Heart right ventricle (tissue), 16 donors: ENCODE results near the gene GRM5. TPM values are rescaled to one million over a fixed set of nuclear protein-coding genes. Genes with fewer than 3 reads are reported as not detected.
"Not testable (repeated sequence)": the region's sequence is repeated elsewhere in the genome, so short reads cannot be mapped to it uniquely, and the experiment has no call there.

Experiments used
- ATAC-seq, 8 donors: fragments of 200-7000 bp; cut with Tn5 transposase; one replicate each; pipeline ENCODE4 v1.9.1; 2020; ENCODE audit warnings: mild to moderate bottlenecking in 8 of 8, moderate library complexity in 8 of 8, moderate number of reproducible peaks in 1 of 8
- DNase-seq, 2 donors: peaks; one replicate each; pipeline ENCODE4 v3.0.0-alpha.2; 2020
- H3K27ac ChIP-seq, 10 donors: fragments of 200-600 bp; sonication (generic) in 2 of 10; one replicate each; pipeline versions ENCODE4 v1.5.0 to v1.8.0; 2020 to 2022; ENCODE audit warnings: mild to moderate bottlenecking in 3 of 10
- H3K27me3 ChIP-seq, 7 donors: fragments of 200-600 bp; one replicate each; pipeline ENCODE4 v1.8.0; 2021 to 2022; ENCODE audit warnings: mild to moderate bottlenecking in 2 of 7
- H3K36me3 ChIP-seq, 9 donors: fragments of 200-600 bp; sonication (generic) in 1 of 9; one replicate each; pipeline versions ENCODE4 v1.5.0 to v1.8.0; 2020 to 2022; ENCODE audit warnings: mild to moderate bottlenecking in 2 of 9
- H3K4me1 ChIP-seq, 9 donors: fragments of 200-600 bp; sonication (generic) in 1 of 9; one replicate each; pipeline versions ENCODE4 v1.5.0 to v1.8.0; 2020 to 2022; ENCODE audit warnings: mild to moderate bottlenecking in 4 of 9
- H3K4me3 ChIP-seq, 10 donors: fragments of 200-600 bp; sonication (generic) in 2 of 10; one replicate each; pipeline versions ENCODE4 v1.5.0 to v1.8.0; 2020 to 2022; ENCODE audit warnings: mild to moderate bottlenecking in 7 of 10, moderate library complexity in 2 of 10
- H3K9me3 ChIP-seq, 11 donors: fragments of 200-600 bp in 10 of 11; sonication (generic) in 2 of 11; one replicate each; pipeline versions ENCODE4 v1.5.0 to v1.8.0; 2013 to 2022; ENCODE audit warnings: mild to moderate bottlenecking in 2 of 11, control low read depth in 1 of 11, moderate library complexity in 1 of 11
- CTCF ChIP-seq, 9 donors: fragments of 200-600 bp; sonication (generic) in 2 of 9; IDR thresholded peaks; one replicate each; pipeline versions ENCODE4 v1.5.0 to v1.8.0; 2021 to 2022; ENCODE audit warnings: antibody characterized with exemption in 9 of 9, mild to moderate bottlenecking in 5 of 9, moderate library complexity in 1 of 9
- WGBS, 2 donors: extraction: QIAGEN DNeasy Blood & Tissue Kit; methylation state at CpG; one replicate each; pipeline ENCODE4 v1.1.7; 2013; ENCODE audit warnings: inconsistent platforms in 1 of 2; 5-methylcytosine and 5-hydroxymethylcytosine counted together
- intact Hi-C, 10 donors: fragments of 100-400 bp; cut with DNase I; formaldehyde crosslinking; loops; one replicate each; pipeline versions ENCODE4 v1.11.1 to v1.14.2; 2022
- polyA plus RNA-seq, 2 donors: library from polyadenylated mRNA; stranded (reverse); fragments of 200-250 nt; gene quantifications; one replicate each; pipeline ENCODE4 v1.2.3, GENCODE V29; 2013
- total RNA-seq, 10 donors: library from RNA; stranded (reverse); fragmentation: NEBNext Ultra II Directional in 3 of 10; extraction: Animal tissue kit (Norgen Biotek cat#: 25700) in 3 of 10; gene quantifications; one replicate each; pipeline versions ENCODE4 v1.2.1 to v1.2.4, GENCODE V29; 2021 to 2023
- donor health status: Arrhythmogenic right ventricular cardiomyopathy.
- donor health status: ischemic (EF 13 %, LVEDD 7.1; RV severe dilation, severe dysfunction).
- donor health status: healthy with polysubstance abuse.
- donor health status: DM: no; HTN: yes; CAD: no.
- donor health status: DM: no; HTN: no; CAD: no.
- donor health status: ischemic (EF 25% LVEDD 6.9; RV normal size, moderate dysfunction).
- donor health status: ischemic (EF 25% LVEDD 5.7; RV mildly dilated, moderate dysfunction).
- donor health status: healthy.
- donor health status: DM: yes; HTN: yes; CAD: no.
- donor health status: Ischemic cardiomyopathy.
- donor health status: ischemic (EF 35%, LVEDD 5.7; RV mildly dilated, moderate dysfunction).
- donor health status: nonischemic (EF 11% LVEDD 7.7; RV severe dilation, severe dysfunction).
- donor health status: DM: yes; HTN: yes; CAD: no.
- donor health status: PGD.
- donor health status: ischemic (EF 29% LVEDD 5.4; RV normal size, mild dysfunction).
- donor health status: nonischemic (EF 23%, LVEDD 6.1; RV moderate dilation, normal function).

Gene GRM5
- total and polyA plus RNA-seq, 12 donors: 0.01 to 0.09 (median 0.04) TPM; not detected in 8

GRCh38 chr11:88861618-88862017 is 204.2 kb downstream of the GRM5 start:
- TF ChIP-seq CTCF (IDR thresholded peaks at IDR 0.05): no peak
- Histone ChIP-seq H3K4me1 (no peaks in the 10 kb centered on the region), H3K4me3 (no peak overlapping the region), H3K9me3 (peaks cover 0 to 4% (median 0%) of the 10 kb centered on the region in 11 donors), H3K27me3 (no peaks in the 10 kb centered on the region), H3K27ac (no peak overlapping the region), H3K36me3 (no peaks in the 10 kb centered on the region)
- intact Hi-C loops: no loop called here
- ATAC-seq (no peak), DNase-seq (no peak)

GRCh38 chr11:88860431-88860830 is 205.4 kb downstream of the GRM5 start:
- H3K4me3 ChIP-seq, DNase-seq, H3K36me3 ChIP-seq, H3K27ac ChIP-seq, H3K4me1 ChIP-seq, H3K9me3 ChIP-seq, ATAC-seq, H3K27me3 ChIP-seq, intact Hi-C loops: not testable (repeated sequence)
- 75 to 84% methylated on average over 4 of the region's 4 CpGs for WGBS, 2 donors

GRCh38 chr11:88853963-88854362 is 211.8 kb downstream of the GRM5 start:
- H3K36me3 ChIP-seq, H3K27ac ChIP-seq, intact Hi-C loops, ATAC-seq, H3K4me3 ChIP-seq, H3K27me3 ChIP-seq, H3K9me3 ChIP-seq, H3K4me1 ChIP-seq, DNase-seq: not testable (repeated sequence)
- 82 to 86% methylated on average over 2 of the region's 2 CpGs for WGBS, 2 donors

- H3K4me1 ChIP-seq, ATAC-seq: not testable (repeated sequence)
These were observed 214.2 kb downstream of the GRM5 start for GRCh38 chr11:88851547-88851946.

GRCh38 chr11:88849773-88850172 is 216.0 kb downstream of the GRM5 start:
- H3K4me1 ChIP-seq, intact Hi-C loops, H3K4me3 ChIP-seq, DNase-seq, H3K27me3 ChIP-seq, H3K27ac ChIP-seq, H3K9me3 ChIP-seq, H3K36me3 ChIP-seq, ATAC-seq: not testable (repeated sequence)
- 79 to 83% methylated on average over 4 of the region's 6 CpGs for WGBS, 2 donors

More at GRCh38 chr11:88851547-88851946, 214.2 kb downstream of the GRM5 start:
- H3K27ac ChIP-seq, H3K9me3 ChIP-seq, intact Hi-C loops, H3K27me3 ChIP-seq, H3K4me3 ChIP-seq, H3K36me3 ChIP-seq, DNase-seq: not testable (repeated sequence)

- H3K36me3 ChIP-seq: no peaks in the 10 kb centered on the region
- DNase-seq (no peak), ATAC-seq (no peak)
- no peak overlapping the region for H3K4me3 ChIP-seq
- H3K27ac ChIP-seq: no peak overlapping the region
- H3K27me3 ChIP-seq: no peaks in the 10 kb centered on the region
- no peak for TF ChIP-seq CTCF (IDR thresholded peaks at IDR 0.05)
- 96 to 100% methylated on average over 1 of the region's 1 CpG for WGBS, 2 donors
- no peaks in the 10 kb centered on the region for H3K9me3 ChIP-seq
- no peaks in the 10 kb centered on the region for H3K4me1 ChIP-seq
- intact Hi-C loops: no loop called here
These were observed 216.4 kb downstream of the GRM5 start for GRCh38 chr11:88849368-88849767.

GRCh38 chr11:88846266-88846665 is 219.5 kb downstream of the GRM5 start:
- H3K4me1 ChIP-seq, H3K36me3 ChIP-seq, H3K4me3 ChIP-seq, DNase-seq, ATAC-seq, intact Hi-C loops, H3K27ac ChIP-seq, H3K27me3 ChIP-seq, H3K9me3 ChIP-seq: not testable (repeated sequence)
- 5 to 8% methylated on average over 1 of the region's 1 CpG for WGBS, 2 donors

- H3K4me1 ChIP-seq, intact Hi-C loops, ATAC-seq, H3K36me3 ChIP-seq, DNase-seq, H3K9me3 ChIP-seq, H3K27me3 ChIP-seq, H3K4me3 ChIP-seq, H3K27ac ChIP-seq: not testable (repeated sequence)
- 87 to 94% methylated on average over 3 of the region's 3 CpGs for WGBS, 2 donors
These were observed 220.8 kb downstream of the GRM5 start for GRCh38 chr11:88844941-88845340.

- H3K4me1 ChIP-seq, H3K9me3 ChIP-seq, H3K27me3 ChIP-seq, DNase-seq, H3K36me3 ChIP-seq, H3K27ac ChIP-seq, H3K4me3 ChIP-seq, ATAC-seq, intact Hi-C loops: not testable (repeated sequence)
- WGBS, 2 donors: 39 to 47% methylated on average over 1 of the region's 1 CpG
These were observed 221.9 kb downstream of the GRM5 start for GRCh38 chr11:88843766-88844426.

GRCh38 chr11:88838139-88838538 is 227.6 kb downstream of the GRM5 start:
- not testable (repeated sequence) for H3K36me3 ChIP-seq, H3K9me3 ChIP-seq, ATAC-seq, H3K4me1 ChIP-seq, H3K27me3 ChIP-seq, H3K4me3 ChIP-seq, H3K27ac ChIP-seq, DNase-seq
- intact Hi-C loops: loop anchor here in 1 of 10 donors (10.0 kb wide), 1 partner anchor 63 kb away; no protein-coding TSS in a partner anchor
- 49 to 67% methylated on average over 1 of the region's 1 CpG for WGBS, 2 donors
